HG02623 (cell line): Measurements from ENCODE around the gene TLE1.
"Not testable (repeated sequence)": the region's sequence is repeated elsewhere in the genome, so short reads cannot be mapped to it uniquely, and the experiment has no call there.

Source experiments
- ATAC-seq: cut with Tn5 transposase; IDR thresholded peaks from one replicate; pipeline ENCODE4 v1.9.1; 2021; ENCODE audit warnings: moderate library complexity; ENCODE audit not compliant: unreplicated experiment

Gene TLE1

DNA sequence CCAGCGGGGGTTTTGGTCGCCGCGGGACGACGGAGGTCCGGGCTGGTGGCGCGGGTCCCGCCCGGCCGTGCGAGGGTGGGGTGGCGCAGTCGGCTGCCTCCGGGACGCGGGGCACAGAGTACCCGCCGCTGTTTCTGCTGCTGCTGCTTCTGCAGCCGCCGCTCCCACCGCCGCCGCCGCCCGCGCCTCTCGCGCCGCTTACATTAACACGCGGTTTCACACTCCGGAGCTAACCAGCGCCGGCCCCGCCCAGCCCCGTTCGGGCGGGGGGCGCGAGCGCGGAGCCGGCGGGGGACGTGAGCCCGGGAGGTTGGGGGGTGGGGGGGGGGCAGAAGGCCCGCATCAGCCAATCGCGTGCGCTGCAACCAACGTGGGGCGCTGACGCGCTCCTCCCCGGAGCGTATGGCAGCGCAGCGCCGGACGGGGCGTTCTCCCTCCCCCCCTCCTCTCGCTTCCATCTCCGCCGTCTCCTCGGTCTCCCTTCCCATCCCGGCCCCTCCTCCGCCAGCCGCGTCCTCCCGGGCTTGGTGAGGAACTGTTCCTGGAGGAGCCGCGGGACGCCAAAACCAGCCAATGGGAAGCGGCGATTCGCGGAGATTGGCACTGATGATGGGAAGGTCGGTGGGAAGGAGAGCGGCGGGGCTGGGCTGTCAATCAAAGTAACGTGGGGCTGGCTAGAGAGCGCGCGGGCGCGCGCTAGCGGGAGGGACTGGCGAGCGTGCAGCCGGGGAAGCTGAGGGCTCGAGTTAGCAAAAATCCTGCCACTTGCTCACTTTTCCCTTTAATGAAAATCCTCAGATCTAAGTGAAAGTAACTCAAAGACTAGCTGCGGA is at the start of gene TLE1:
Gene TLE1 (minus strand): TSS at position 205 of the 833 bp plus-strand sequence. CDS start 1,307 bp downstream, outside the sequence.
- ATAC-seq: peak; percentile 73

DNA sequence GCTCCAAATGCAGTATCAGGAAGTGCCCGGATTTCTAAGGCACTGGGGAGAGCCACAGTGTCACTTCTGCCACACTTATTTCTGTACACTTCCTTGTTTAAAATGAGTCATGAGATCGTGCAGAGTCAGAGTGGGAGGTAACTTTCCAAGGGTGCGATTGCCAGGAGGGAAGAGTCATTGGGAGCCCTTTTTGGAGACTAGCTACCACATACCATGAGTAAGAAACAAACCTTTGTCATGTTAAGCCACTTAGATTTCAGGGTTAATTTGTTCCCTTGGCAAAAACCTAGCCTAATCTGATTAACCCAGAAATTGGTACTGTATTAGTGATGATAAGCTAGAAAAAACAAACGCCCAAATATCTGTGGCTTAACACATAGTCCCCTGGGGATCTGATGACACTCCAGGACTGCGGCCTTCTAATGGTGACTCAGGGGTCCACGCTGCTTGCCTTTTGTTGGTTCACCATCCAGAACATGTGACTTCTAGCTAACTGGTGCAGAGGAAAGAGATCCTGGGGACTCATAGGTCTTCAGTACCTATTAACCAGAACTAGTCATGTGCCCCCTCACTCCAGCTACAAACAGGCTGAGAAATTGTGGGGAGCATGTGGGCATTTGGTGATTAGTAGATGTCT is 48.6 kb upstream of the TLE1 start:
- ATAC-seq: no peak

DNA sequence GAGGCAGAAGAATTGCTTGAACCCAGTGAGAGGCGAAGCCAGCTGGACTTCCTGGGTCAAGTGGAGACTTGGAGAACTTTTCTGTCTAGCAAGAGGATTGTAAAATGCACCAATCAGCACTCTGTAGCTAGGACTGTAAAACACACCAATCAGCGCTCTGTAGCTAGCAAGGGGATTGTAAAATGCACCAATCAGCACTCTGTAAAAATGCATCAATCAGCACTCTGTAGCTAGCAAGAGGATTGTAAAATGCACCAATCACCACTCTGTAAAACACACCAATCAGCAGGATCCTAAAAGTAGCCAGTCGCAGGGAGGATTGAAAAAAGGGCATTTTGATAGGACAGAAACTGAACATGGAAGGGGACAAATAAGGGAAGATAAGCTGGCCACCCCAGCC is 41.2 kb upstream of the TLE1 start:
- not testable (repeated sequence) for ATAC-seq

DNA sequence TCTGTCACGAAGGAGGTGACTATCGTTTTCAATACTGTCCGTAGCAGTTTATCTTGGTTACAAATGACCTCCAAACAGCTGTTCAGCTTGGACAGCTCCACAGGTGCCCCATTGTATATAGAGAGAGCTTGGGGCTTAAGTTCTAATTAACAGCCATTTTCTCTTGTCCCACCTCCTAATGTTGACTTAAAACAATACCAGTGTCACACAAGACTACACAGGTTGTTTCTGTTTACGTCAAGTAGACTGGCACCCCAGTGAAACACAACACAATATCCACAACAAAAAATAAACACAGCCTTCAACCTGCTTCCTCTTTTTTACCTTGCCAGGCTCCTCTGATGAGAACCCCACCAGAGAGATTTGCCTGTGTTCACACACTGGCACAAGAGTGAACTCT is 39.8 kb upstream of the TLE1 start:
- peak; percentile 59 for ATAC-seq

DNA sequence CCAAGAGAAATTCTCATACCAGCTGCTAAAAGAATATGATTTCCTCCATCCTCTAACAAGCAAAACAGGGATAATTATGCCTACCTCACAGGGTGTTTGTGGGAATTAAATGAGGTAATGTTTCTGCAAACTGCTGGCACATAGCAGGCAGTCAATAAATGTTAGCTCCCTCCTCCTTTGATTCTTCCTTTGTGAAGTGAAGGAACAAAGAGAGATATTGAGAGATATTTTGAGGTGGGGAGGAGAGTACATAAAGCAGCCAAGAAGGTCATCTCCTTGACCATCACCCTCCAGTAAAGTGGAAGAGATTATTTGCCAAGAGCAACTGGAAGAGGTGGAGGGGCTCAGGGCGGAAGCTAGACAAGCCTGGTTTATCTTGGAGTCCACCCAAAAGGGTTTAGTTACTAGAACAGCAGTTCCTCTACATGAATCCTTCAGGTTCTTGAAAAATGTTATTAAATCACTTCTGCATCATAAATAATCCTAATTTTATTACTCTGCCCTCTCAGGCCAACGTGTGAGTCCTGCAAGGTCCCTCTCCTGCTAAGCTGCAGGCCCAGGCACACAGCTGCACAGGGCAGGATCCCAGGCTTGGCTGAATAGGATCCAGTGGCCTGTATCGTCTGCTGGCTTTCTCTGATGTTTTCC is 35.0 kb upstream of the TLE1 start:
- ATAC-seq: no peak

DNA sequence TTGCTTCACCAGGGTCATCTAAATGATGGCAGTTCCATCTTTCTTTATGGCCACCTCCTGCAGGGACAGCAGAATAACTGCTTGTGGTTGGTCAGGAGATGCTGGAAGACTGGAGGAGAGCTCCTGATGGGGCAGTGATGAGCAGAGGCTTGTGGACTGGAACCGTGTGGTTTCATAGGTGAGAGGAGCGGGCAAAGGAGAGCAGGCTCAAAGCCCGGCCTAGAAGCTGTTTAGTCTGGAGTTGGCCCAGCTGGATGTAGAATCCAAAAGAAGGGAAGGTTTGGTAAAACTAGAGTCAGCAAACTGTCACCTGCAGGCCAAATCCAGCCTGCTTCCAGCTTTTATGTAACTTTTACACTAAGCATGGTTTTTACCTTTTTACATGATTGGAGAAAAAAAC is 32.9 kb upstream of the TLE1 start:
- no peak for ATAC-seq

DNA sequence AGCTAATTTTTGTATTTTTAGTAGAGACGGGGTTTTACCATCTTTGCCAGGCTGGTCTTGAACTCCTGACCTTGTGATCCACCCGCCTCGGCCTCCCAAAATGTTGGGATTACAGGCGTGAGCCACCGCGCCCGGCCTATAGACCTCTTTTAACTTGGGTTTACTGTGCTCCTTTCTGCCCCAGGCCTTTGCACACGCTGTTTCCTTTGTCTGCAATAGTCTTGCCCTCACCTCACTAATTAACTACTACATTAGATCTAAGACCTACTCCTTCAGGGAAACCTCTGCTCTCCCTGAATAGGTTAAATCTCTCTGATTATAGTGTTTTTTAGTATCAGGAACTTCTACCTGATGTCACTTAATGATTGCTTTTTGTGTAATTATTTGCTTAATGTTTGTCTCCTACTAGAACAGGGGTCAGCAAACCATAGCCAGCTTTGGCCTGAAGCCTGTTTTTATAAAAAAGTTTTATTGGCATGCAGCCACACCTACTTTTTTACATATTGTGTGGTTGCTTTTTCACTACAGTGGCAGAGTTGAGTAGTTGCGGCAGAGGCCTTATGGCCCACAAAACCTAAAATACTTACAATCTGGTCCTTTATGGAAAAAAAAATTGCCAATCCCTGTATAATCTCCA is 31.2 kb upstream of the TLE1 start:
- no peak for ATAC-seq

DNA sequence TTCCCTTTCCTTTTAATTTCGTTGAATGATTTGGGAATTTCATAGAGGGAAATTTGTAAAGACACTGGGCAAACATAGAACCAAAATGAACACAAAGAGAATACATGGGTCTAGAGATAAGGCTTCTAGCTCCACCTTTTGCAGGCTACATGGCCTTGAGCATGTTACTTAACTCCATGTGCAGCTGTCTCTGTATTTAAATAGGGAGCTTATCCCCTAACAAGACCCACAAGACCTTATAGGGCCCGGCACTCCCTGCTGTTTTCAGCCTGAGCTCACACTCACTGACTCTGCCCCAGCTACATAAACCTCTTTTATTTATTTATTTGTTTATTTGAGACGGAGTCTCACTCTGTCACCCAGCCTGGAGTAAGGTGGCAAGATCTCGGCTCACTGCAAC is 30.6 kb upstream of the TLE1 start:
- no peak for ATAC-seq

DNA sequence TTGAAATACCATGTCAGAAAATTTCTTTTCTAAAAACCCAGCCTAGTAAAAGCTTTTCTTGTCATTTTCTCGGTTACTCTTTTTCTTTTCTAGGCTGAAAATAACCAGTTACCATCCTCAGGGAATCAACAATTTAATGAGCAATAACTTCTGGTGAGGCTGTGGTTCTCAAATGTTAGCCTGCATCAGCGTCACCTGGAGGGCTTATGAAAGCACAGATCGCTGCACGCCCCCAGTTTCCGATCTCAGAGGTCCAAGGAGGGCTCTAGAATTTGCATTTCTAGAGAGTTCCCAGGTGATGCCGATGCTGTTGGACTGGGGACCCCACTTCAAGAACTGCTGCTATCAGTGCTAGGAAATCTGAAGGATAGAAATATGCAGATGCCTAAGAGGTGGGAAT is 28.9 kb upstream of the TLE1 start:
- no peak for ATAC-seq

DNA sequence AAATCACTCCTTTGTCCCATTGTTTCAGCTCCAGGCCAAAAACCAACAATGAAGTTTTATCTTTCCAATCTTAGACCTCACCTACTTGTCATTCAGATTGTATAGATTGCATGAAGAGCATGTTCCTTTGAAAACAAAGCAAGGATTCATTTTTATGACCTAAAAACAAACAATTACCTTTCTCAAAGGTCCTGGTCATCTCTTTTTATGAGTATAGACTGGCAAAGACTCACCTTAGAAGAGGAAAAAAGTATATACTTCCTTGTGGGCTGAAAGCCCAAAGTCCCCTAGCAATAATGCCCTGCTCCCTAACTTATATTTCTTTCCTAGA is 28.4 kb upstream of the TLE1 start:
- ATAC-seq: no peak

DNA sequence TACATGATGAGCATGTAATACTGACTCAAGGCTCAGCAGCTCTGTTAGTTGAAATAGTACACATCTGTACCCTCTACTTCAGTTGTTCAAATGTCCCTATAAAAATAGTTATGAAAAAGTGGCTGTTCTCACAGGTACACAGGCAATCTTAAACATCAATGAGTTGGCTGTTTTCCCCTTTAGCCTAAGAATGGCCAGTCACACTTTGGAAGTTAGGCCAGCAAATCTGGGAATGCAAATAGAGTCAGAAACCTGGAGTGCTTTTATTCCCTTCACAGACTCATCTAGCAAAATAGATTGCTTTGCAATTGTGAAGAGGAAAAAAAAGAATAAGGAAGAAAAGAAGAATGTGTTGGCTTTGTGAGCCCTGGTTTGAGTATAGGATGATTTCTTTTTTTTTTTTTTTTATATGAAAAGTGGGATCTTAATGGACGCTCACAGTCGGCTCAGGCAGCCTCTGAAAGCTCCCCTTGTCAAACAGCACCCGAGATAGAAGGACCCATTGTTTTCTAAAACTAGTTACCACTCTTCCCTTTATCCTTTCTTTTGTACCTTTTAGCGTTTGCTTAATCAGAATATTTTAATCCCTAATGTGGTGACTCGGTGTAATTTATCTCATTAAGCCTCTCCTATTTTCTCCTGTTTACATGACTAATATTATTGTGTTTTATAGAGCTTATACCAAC is 27.9 kb upstream of the TLE1 start:
- ATAC-seq: no peak

DNA sequence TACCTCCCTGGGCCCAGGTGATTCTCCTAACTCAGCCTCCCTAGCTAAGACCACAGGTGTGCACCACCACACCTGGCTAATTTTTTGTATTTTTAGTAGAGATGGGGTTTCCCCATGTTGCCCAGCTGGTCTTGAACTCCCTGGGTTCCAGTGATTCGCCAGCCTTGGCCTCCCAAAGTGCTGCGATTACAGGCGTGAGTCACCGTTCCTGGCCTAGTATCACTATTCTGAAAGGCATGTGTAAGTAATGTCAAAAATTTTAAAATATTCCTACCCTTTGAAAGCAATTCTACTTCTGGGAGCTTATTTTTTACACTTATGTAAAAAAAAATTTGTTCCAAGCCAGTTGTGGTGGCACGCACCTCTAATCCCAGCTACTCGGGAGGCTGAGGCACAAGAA is 27.1 kb upstream of the TLE1 start:
- no peak for ATAC-seq

DNA sequence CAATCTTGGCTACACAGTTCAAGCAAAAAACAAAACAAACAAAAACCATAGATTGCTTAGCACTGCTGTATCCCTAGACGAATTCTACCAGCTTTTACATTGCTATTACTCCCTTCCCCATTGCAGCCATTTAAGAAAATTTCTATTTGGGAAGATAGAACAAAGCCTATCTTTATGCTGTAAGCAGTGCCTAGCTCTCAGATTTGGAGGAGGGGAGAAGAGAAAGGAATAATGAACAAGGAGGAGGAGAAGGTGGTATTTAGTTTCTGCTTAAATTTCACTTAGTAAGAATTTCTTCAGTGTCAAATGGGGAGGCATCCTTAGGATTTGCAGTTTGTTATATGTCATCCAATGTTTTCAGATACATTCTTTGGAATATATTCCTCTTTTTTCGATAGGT is 16.2 kb upstream of the TLE1 start:
- no peak for ATAC-seq

DNA sequence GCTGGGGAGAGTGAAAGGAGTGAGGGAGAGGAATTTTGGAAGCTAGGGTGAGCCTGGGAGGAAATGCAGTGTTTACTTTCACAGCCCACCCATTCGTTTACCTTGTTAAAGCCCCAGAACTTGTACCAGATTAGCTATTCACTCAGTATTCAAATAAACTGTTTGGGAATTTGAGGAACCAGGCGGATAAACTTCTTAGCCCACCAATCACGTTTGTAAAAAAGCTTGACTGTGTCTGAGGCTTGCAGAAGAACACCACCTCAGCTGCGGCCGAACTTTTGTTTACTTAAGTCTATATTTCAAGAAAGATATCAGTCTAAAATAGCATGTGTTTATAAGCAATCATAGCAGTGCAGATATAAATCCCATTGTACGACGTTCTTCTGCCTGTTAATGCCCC is 5.2 kb upstream of the TLE1 start:
- no peak for ATAC-seq

DNA sequence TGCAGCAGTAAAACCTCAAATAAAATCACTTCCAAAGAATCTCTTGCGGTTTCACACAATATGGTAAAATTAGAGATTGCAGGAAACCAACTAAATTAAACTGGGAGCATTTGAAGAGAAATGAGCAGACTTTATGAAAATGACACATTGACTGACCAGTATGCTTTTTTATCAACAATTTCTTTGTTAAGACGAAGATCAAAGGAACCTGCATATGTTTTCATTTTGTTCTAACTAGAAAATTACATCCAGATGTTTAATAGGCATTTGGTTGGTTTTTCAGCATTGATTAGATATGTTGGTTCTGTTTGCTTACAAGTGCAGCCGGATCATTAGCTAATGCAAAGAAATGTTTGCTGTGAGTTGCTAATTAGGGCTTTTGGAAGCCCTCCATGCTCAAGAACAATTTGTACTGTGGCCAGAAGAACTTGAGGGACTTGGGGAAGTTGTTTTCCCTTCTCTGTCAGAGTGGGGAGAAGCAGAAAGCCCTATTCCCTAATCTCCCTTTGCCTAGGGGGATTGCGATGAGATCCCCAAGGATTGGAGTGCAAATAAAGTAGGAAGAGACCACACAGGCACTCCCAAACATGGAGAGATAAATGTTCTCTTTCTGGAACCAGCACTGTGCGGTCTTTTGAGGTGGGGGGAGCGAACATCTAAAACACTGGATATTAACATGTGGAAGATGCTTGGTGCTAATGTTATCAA is 4.5 kb upstream of the TLE1 start:
- no peak for ATAC-seq

DNA sequence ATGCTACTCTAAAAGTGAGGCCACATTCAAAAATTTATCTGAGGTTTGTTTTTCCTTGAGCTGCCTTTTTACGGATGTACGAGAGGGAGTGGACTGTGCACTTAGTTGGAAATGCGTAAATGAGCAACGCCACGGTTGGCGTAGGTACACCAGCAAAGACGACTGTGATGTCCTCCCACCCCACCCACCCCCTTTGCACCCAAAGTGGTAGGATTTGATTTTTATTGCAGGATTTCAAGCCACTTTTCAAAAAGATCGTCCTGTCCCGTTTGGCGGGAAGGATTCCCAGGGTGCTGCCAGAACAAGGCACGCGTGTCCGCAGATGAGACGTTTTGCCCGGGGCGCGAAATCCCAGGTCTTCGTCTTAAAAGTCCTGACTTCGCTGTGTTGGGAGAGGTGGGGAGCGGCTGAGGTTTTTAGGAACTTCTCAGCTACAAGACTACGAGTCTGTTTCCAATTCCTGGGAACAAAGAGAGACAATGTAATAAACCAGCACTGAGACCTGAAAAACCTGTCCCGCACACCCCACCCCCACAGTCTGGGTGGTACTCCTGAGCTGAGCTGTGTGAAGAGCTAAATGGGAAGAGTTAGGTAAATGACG is 1.0 kb upstream of the TLE1 start:
- ATAC-seq: no peak

DNA sequence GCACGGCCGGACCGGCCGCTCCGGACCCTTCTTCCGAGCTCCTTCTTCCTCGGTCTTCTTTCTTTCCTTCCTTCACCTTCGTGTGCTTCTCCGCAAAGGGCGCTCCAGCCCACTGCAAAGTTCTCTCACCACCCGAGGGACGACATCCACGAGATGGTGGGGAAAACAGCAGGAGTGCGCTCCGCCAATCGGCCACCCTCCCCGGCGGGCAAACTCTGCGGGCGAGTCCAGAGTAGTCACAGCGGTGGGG is 329 bp downstream of the TLE1 start:
- ATAC-seq: peak; percentile 5

DNA sequence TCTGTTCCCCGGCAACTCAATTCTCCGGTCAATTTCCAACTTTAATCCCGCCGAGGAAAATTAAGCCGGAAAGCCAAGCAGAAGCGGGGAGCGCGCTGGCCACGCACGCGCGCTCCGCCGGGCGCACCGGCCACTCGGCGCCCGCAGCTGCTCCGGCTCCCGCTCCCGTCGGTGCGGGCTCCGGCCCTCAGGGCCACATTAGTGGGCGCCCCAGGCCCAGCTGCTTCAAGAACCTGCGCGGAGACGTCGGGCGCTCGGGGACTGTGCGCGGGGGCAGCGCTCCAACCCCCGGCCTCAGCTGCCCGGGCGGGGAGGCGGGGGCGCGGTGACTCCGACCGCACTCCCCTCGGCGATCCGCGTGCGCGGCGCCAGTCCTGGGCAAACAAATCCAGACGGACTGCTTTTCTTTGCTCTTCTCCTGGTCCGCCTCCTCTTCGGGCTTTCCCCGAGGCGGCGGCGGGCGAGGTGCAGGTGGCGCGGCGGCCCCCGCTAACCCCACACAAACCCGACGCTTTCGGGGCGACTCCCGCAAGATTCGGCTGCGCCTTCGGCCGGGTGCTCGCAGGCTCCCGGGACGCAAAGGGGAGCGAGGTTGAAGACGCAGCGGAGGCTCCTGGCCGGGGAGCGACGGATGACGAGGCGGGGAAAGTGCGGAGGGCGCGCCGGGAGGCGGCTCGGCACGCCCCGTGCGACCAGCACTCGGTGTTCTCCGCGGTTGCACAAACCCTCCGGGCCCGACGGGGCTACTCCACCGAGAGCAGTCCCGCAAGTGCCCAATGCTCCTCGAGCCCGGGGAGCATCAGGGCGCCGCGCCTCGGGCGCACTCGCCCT is 870 bp downstream of the TLE1 start:
- ATAC-seq: peak; percentile 7

DNA sequence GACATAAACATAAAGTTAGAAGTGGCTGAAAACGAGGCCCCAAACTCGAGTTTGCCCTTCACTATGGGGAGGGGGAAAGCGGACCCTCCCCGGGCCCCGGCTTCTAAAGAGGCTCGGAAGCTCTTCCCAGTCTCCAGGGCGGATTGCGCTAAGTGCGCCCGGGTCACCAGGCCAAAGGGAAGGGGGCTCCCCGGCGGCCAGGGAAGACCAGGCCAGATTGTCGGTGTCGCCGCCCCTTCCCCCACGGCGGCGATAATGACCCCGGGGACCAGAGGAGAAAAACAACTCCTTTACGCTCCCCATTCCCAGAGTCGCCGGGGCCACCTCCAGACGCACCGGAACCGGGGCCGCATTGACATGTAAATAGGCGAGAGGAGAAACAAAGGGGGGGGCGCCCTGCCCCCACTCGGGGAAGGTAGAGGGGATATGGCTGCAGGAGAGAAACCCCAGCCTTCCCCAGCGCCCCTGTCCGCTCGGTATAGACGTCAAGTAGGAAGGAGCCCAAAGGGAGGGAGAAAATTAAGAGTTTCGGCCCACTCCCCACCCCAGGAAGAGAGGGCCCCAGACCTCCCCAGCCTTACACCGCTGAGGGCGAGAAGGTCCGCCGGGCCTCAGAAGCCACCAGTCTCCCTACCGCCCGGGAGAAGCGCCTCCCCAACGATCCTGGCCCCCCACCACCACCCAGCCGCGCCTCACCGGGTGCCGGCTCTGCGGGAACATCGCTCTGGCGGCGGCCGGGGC is 1.7 kb downstream of the TLE1 start:
- no peak for ATAC-seq
